ENCODE results near the gene GCN1. TPM values are rescaled to one million over a fixed set of nuclear protein-coding genes. Genes with fewer than 3 reads are reported as not detected.

GCN1 gene
- total and polyA plus RNA-seq, 12 donors = 9.7 to 41.3 (median 34.0) TPM

DNA sequence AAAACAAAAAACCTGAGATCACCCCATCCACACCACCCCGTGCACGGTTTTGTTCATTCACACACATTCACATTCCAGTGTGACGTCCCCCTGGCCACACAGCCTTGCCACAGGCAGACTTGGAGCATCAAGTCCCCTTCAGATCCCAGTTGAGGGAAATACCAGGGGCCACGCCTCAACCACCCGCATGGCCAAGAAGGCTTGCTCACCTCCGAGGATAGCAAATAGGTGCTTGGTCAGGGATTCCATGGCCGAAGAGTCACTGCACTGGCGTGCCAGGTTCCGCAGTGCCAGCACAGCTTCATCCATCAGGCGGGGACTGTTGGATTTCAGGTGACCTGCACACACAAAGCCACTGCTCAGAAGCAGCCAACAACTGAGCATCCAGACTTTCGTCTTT lies 19.0 kb downstream of the GCN1 start:
- no peaks in the 10 kb centered on the region for H3K9me3 ChIP-seq
- no peak for TF ChIP-seq CTCF (IDR thresholded peaks at IDR 0.05)
- 93 to 96% methylated on average over 11 of the region's 11 CpGs for WGBS, 2 donors
- H3K4me1 ChIP-seq = no peaks in the 10 kb centered on the region
- H3K36me3 ChIP-seq = peaks cover 10 to 100% (median 81%) of the 10 kb centered on the region in 9 donors
- intact Hi-C loops (cut with DNase I) = no loop called here
- H3K27ac ChIP-seq = no peak overlapping the region
- no peaks in the 10 kb centered on the region for H3K27me3 ChIP-seq
- no peak overlapping the region for H3K4me3 ChIP-seq
- DNase-seq = no peak
- ATAC-seq = no peak

- Histone ChIP-seq H3K9me3 (no peaks in the 10 kb centered on the region), H3K27ac (no peak overlapping the region), H3K27me3 (no peaks in the 10 kb centered on the region), H3K4me3 (no peak overlapping the region), H3K36me3 (peaks cover 10 to 100% (median 84%) of the 10 kb centered on the region in 9 donors), H3K4me1 (no peaks in the 10 kb centered on the region)
- ATAC-seq (no peak), DNase-seq (no peak)
- no peak for TF ChIP-seq CTCF (IDR thresholded peaks at IDR 0.05)
- WGBS, 2 donors = 91 to 93% methylated on average over 5 of the region's 5 CpGs
- intact Hi-C loops (cut with DNase I) = no loop called here
These were observed 19.5 kb downstream of the GCN1 start for GRCh38 chr12:120175062-120175461.

GRCh38 chr12:120172053-120172452 lies 22.5 kb downstream of the GCN1 start:
- TF ChIP-seq CTCF (IDR thresholded peaks at IDR 0.05) = no peak
- H3K4me3 ChIP-seq = no peak overlapping the region
- no peaks in the 10 kb centered on the region for H3K27me3 ChIP-seq
- no peaks in the 10 kb centered on the region for H3K4me1 ChIP-seq
- ATAC-seq = no peak
- intact Hi-C loops (cut with DNase I) = no loop called here
- 94 to 99% methylated on average over 3 of the region's 3 CpGs for WGBS, 2 donors
- H3K36me3 ChIP-seq = peaks cover 9 to 100% (median 89%) of the 10 kb centered on the region in 9 donors
- H3K9me3 ChIP-seq = no peaks in the 10 kb centered on the region
- no peak for DNase-seq
- no peak overlapping the region for H3K27ac ChIP-seq

DNA sequence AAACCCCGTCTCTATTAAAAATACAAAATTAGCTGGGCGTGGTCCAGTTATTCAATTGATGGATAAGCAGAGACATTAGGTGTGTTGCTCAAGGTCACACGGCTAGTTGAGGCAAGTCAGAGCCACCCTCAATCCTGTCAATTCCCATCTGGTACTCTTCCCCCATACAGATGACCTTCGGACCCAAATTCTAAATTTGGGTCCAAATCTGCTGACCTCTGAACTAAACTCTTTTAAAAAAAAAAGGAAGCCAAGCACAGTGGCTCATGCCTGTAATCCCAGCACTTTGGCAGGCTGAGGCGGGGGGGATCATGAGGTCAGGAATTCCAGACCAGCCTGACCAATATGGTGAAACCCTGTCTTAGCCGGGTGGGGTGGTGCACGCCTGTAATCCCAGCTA lies 23.9 kb downstream of the GCN1 start:
- Histone ChIP-seq H3K27me3 (no peaks in the 10 kb centered on the region), H3K9me3 (no peaks in the 10 kb centered on the region), H3K4me3 (no peak overlapping the region), H3K27ac (no peak overlapping the region), H3K36me3 (peaks cover 4 to 100% (median 78%) of the 10 kb centered on the region in 9 donors), H3K4me1 (no peaks in the 10 kb centered on the region)
- ATAC-seq = no peak
- no peak for TF ChIP-seq CTCF (IDR thresholded peaks at IDR 0.05)
- intact Hi-C loops (cut with DNase I) = no loop called here
- no peak for DNase-seq
- 95 to 97% methylated on average over 7 of the region's 7 CpGs for WGBS, 2 donors

Data from heart right ventricle (tissue), 16 donors.